Gastrocnemius medialis (tissue), 4 donors: ENCODE data around the gene SPSB4. TPM values are rescaled to one million over a fixed set of nuclear protein-coding genes. Genes with fewer than 3 reads are reported as not detected.

Experiments
- ATAC-seq, 2 donors: fragments of 150-250 bp; one replicate each; pipeline ENCODE4 v1.9.1; 2016
- DNase-seq, 2 donors: peaks; one replicate each; pipeline ENCODE4 v3.0.0-alpha.2; 2019
- H3K27ac ChIP-seq, 4 donors: fragments of 200-600 bp; sonication (generic); 1 replicate in 1 of 4; 2 replicates in 3 of 4; pipeline ENCODE4 v1.5.1; 2016 to 2018; ENCODE audit warnings: mild to moderate bottlenecking in 2 of 4, moderate library complexity in 1 of 4
- H3K27me3 ChIP-seq, 3 donors: fragments of 200-600 bp; sonication (generic) in 2 of 3; 1 replicate in 1 of 3; 2 replicates in 2 of 3; pipeline versions ENCODE4 v1.5.1 to v1.6.0; 2016 to 2019; ENCODE audit warnings: mild to moderate bottlenecking in 1 of 3, moderate library complexity in 1 of 3
- H3K36me3 ChIP-seq, 2 donors: fragments of 200-600 bp; sonication (generic) in 1 of 2; one replicate each; pipeline ENCODE4 v1.5.1; 2017 to 2018
- H3K4me1 ChIP-seq, 2 donors: fragments of 200-600 bp; sonication (generic) in 1 of 2; one replicate each; pipeline ENCODE4 v1.5.1; 2016 to 2017; ENCODE audit warnings: mild to moderate bottlenecking in 2 of 2
- H3K4me3 ChIP-seq, 4 donors: fragments of 200-600 bp; sonication (generic) in 3 of 4; 1 replicate in 1 of 4; 2 replicates in 3 of 4; pipeline ENCODE4 v1.5.1; 2016 to 2019; ENCODE audit warnings: mild to moderate bottlenecking in 2 of 4
- H3K9me3 ChIP-seq, 3 donors: fragments of 200-600 bp; sonication (generic) in 2 of 3; 1 replicate in 1 of 3; 2 replicates in 2 of 3; pipeline ENCODE4 v1.5.1; 2016 to 2019
- POLR2A ChIP-seq, 2 donors: fragments of 450-650 bp; IDR thresholded peaks; one replicate each; pipeline ENCODE4 v1.6.1; 2017; ENCODE audit warnings: antibody characterized with exemption in 2 of 2, mild to moderate bottlenecking in 2 of 2, moderate library complexity in 2 of 2
- in situ Hi-C, 4 donors: fragments of 200-750 bp; cut with MboI; loops; one replicate each; pipeline versions ENCODE4 v1.15.0 to v1.8.0; 2017; ENCODE audit warnings: low sequenced_read_pairs in 4 of 4
- intact Hi-C: fragments of 100-400 bp; cut with DNase I; formaldehyde crosslinking; loops from one replicate; pipeline ENCODE4 v1.15.1; 2023; ENCODE audit warnings: low total_unique reads
- total RNA-seq, 4 donors: library from RNA; depleted of rRNA; stranded (reverse); fragments of >200 nt; gene quantifications; one replicate each; pipeline versions ENCODE4 v1.1.0 to v1.2.3, GENCODE V29; 2016
- TF ChIP-seq, protein P1 (sequence below), 5 experiments: fragments of 450-650 bp in 3 of 5; fragments of 200-600 bp in 2 of 5; sonication (generic) in 2 of 5; IDR thresholded peaks in 4 of 5; conservative IDR thresholded peaks in 1 of 5; 1 replicate in 4 of 5; 2 replicates in 1 of 5; pipeline ENCODE4 v1.5.1; 2016 to 2019; ENCODE audit warnings: antibody characterized with exemption in 5 of 5, mild to moderate bottlenecking in 3 of 5, moderate library complexity in 3 of 5

SPSB4 gene
- total RNA-seq, 4 donors from 2014 or later: 0.35 to 0.81 TPM; not detected in 2

DNA sequence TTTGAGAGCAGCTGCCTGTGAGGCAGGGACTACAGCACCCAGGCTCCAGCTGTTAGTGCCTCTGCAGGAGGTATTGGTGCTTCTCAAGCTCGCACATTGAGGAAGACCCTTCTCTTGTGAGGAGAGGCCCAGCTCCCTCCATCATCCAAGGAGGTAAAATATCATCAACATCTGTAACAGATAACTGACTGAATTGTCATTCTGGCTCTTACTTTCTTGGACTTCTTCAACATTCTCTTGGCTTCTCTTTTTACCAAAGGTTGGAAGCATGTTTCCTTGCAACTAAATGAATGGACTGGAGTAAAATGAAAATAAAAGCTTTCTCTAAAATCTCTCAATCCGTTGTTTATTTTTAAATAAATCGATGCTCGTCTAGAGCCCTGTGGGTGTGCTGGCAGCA is 127.4 kb downstream of the SPSB4 start:
- Histone ChIP-seq H3K27me3 (no peaks in the 10 kb centered on the region), H3K36me3 (no peaks in the 10 kb centered on the region), H3K9me3 (no peaks in the 10 kb centered on the region), H3K27ac (no peak overlapping the region), H3K4me1 (no peaks in the 10 kb centered on the region), H3K4me3 (no peak overlapping the region)
- intact Hi-C loops: no loop called here
- ATAC-seq (no peak), DNase-seq (no peak)
- TF ChIP-seq, protein P1, sequence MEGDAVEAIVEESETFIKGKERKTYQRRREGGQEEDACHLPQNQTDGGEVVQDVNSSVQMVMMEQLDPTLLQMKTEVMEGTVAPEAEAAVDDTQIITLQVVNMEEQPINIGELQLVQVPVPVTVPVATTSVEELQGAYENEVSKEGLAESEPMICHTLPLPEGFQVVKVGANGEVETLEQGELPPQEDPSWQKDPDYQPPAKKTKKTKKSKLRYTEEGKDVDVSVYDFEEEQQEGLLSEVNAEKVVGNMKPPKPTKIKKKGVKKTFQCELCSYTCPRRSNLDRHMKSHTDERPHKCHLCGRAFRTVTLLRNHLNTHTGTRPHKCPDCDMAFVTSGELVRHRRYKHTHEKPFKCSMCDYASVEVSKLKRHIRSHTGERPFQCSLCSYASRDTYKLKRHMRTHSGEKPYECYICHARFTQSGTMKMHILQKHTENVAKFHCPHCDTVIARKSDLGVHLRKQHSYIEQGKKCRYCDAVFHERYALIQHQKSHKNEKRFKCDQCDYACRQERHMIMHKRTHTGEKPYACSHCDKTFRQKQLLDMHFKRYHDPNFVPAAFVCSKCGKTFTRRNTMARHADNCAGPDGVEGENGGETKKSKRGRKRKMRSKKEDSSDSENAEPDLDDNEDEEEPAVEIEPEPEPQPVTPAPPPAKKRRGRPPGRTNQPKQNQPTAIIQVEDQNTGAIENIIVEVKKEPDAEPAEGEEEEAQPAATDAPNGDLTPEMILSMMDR (IDR thresholded peaks at IDR 0.05 in 4 of 5, conservative IDR thresholded peaks at IDR 0.05 in 1 of 5): no peak
- no peak for TF ChIP-seq POLR2A (IDR thresholded peaks at IDR 0.05)
- in situ Hi-C loops: loop anchor here in 1 of 4 donors (25.0 kb wide), 1 partner anchor 291 kb away; no protein-coding TSS in a partner anchor

DNA sequence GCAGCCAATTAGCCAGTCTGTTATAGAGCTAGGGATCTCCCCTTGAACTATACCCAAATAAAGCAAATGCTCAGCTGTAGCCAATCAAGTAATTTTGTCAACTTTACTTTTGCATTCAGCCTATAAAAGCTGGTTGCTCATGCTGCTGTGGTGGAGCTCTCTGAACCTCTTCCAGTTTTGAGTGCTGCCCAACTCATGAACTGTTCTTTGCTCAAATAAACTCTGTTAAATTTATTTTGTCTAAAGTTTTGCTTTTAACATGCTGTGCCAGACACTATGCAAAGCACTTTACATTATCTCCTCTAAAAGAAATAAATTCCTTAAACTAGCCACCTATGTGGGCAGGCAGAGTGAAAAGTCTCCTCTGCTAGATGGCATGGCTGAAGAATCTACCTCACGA is 128.8 kb downstream of the SPSB4 start:
- intact Hi-C loops: no loop called here
- in situ Hi-C loops: loop anchor here in 1 of 4 donors (25.0 kb wide), 1 partner anchor 293 kb away; no protein-coding TSS in a partner anchor
- H3K4me3 ChIP-seq: no peak overlapping the region

DNA sequence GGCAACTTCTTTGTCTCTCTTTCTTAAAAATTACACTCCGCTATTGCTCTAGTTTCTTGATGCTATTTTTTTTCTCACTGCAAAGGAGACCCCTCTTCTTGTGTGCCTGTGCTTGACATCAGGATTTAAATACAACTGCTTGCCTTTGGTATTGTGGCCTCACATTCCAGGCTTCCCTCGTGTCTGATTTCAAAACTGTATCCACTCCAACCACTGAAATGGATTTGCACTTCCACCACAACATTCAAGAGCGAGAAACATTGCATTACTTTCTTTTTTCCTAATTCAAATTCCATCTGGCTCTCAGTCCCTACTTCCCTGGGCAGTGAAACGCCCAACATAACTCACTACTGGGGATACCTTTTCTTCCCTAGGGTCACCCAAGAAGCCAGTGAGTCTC is 130.0 kb downstream of the SPSB4 start:
- intact Hi-C loops: no loop called here
- no peaks in the 10 kb centered on the region for H3K36me3 ChIP-seq
- no peaks in the 10 kb centered on the region for H3K4me1 ChIP-seq
- no peak overlapping the region for H3K27ac ChIP-seq
- ATAC-seq: no peak
- in situ Hi-C loops: loop anchor here in 1 of 4 donors (25.0 kb wide), 1 partner anchor 294 kb away; no protein-coding TSS in a partner anchor
- H3K4me3 ChIP-seq: no peak overlapping the region
- DNase-seq: no peak
- no peaks in the 10 kb centered on the region for H3K27me3 ChIP-seq
- TF ChIP-seq, protein P1 (IDR thresholded peaks at IDR 0.05 in 4 of 5, conservative IDR thresholded peaks at IDR 0.05 in 1 of 5): no peak
- no peak for TF ChIP-seq POLR2A (IDR thresholded peaks at IDR 0.05)
- no peaks in the 10 kb centered on the region for H3K9me3 ChIP-seq

More for the DNA sequence above, 128.8 kb downstream of the SPSB4 start:
- Histone ChIP-seq H3K27ac (no peak overlapping the region), H3K9me3 (no peaks in the 10 kb centered on the region), H3K36me3 (no peaks in the 10 kb centered on the region), H3K4me1 (no peaks in the 10 kb centered on the region), H3K27me3 (no peaks in the 10 kb centered on the region)
- TF ChIP-seq, protein P1 (IDR thresholded peaks at IDR 0.05 in 4 of 5, conservative IDR thresholded peaks at IDR 0.05 in 1 of 5): no peak
- TF ChIP-seq POLR2A (IDR thresholded peaks at IDR 0.05): no peak
- DNase-seq: no peak
- ATAC-seq: no peak

DNA sequence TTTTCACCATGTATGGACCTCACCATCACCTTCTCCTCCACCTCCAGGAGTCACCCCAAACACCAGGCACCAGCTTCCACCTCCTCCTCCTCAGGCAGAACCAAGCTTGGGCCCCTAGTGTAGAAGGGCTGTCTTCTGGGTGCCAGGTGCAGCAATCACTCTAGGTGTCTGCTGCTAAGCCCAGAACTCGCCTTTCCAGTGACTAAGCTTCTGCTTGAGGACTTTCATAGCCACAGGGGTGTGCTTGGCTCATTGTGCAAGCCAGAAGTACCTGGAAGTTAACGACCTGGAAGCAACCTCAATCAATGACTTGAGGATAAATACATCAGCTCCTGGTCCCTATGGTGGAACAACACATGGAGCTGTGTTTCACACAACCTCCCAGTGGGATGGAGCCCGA is 130.7 kb downstream of the SPSB4 start:
- ATAC-seq (no peak), DNase-seq (no peak)
- Histone ChIP-seq H3K4me1 (no peaks in the 10 kb centered on the region), H3K4me3 (no peak overlapping the region), H3K27ac (no peak overlapping the region), H3K27me3 (no peaks in the 10 kb centered on the region), H3K36me3 (no peaks in the 10 kb centered on the region), H3K9me3 (no peaks in the 10 kb centered on the region)
- intact Hi-C loops: no loop called here
- TF ChIP-seq POLR2A (IDR thresholded peaks at IDR 0.05): no peak
- TF ChIP-seq, protein P1 (IDR thresholded peaks at IDR 0.05 in 4 of 5, conservative IDR thresholded peaks at IDR 0.05 in 1 of 5): no peak
- in situ Hi-C loops: loop anchor here in 1 of 4 donors (25.0 kb wide), 1 partner anchor 295 kb away; no protein-coding TSS in a partner anchor

DNA sequence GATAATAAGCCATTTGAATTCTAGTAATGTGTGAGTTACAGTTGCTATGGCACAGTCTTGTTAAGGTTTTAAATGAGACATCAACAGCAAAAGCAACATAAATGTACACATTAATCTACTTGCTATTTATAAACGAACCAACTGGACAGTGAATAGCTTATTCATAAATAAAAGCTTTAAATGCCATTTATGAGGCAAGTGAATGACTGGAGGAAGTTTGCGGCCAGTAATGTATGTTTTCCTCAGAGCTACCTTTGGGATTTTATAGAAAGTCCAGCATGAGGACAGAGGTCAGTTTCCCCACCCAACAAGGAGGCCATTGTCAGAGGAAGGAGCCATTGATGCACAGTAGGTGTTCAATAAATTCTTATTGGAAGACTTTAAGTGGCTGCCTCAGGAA is 132.5 kb downstream of the SPSB4 start:
- Histone ChIP-seq H3K9me3 (no peaks in the 10 kb centered on the region), H3K27ac (no peak overlapping the region), H3K4me1 (no peaks in the 10 kb centered on the region), H3K27me3 (no peaks in the 10 kb centered on the region), H3K36me3 (no peaks in the 10 kb centered on the region), H3K4me3 (no peak overlapping the region)
- DNase-seq (no peak), ATAC-seq (no peak)
- TF ChIP-seq, protein P1 (IDR thresholded peaks at IDR 0.05 in 4 of 5, conservative IDR thresholded peaks at IDR 0.05 in 1 of 5): no peak
- TF ChIP-seq POLR2A (IDR thresholded peaks at IDR 0.05): no peak
- intact Hi-C loops: no loop called here
- in situ Hi-C loops: loop anchor here in 1 of 4 donors (25.0 kb wide), 1 partner anchor 296 kb away; no protein-coding TSS in a partner anchor
